ENCODE results near the gene SERPINB5. TPM values are rescaled to one million over a fixed set of nuclear protein-coding genes. Genes with fewer than 3 reads are reported as not detected.
A peak's percentile ranks its signal among the peaks of the same experiment; 100 is the strongest.

Gene SERPINB5
- total and polyA plus RNA-seq, 2 experiments from 2014 or later: 0.16 TPM; not detected in 1

GRCh38 chr18:63534615-63535014, 57.9 kb downstream of the SERPINB5 start:
- H3F3A ChIP-seq (replicated peaks; ENCODE audit: low read depth): no peaks in the 10 kb centered on the region
- H3K9me2 ChIP-seq (ENCODE audit: insufficient read depth): peaks cover 6% of the 10 kb centered on the region; the same call in 1 of the 2 replicates
- H3K4me3 Mint-ChIP-seq: no peak overlapping the region
- H3K4me1 ChIP-seq (ENCODE audit: insufficient read depth): no peaks in the 10 kb centered on the region
- H3K79me2 ChIP-seq (replicated peaks; ENCODE audit: insufficient read depth): no peaks in the 10 kb centered on the region
- H4K20me1 ChIP-seq (replicated peaks; ENCODE audit: insufficient read depth): no peaks in the 10 kb centered on the region
- H3K36me3 ChIP-seq (ENCODE audit: insufficient read depth): no peaks in the 10 kb centered on the region
- no peaks in the 10 kb centered on the region for H3K4me1 Mint-ChIP-seq
- H3K27ac Mint-ChIP-seq: no peak overlapping the region
- no peaks in the 10 kb centered on the region for H3K27me3 ChIP-seq (ENCODE audit: insufficient read depth)
- H3K27me3 Mint-ChIP-seq (ENCODE audit: insufficient read depth, low read depth, poor library complexity): no peaks in the 10 kb centered on the region
- H3K4me3 ChIP-seq: no peak overlapping the region
- no peak overlapping the region for H2AFZ ChIP-seq
- H3K9me3 Mint-ChIP-seq: no peaks in the 10 kb centered on the region
- no peak for DNase-seq (ENCODE audit: low spot score)
- no peak for ATAC-seq
- no peak overlapping the region for H3K4me2 ChIP-seq
- no peak for TF ChIP-seq ZNF114 (CRISPR knock-in tag; IDR thresholded peaks at IDR 0.05)
- TF ChIP-seq ZNF331 (CRISPR knock-in tag; IDR thresholded peaks at IDR 0.05; ENCODE audit: low read depth): no peak
- no peak for TF ChIP-seq EZH2phosphoT487 (IDR thresholded peaks at IDR 0.05; ENCODE audit: unreplicated experiment)
- no peak for TF ChIP-seq REST (IDR thresholded peaks at IDR 0.05; ENCODE audit: unreplicated experiment)
- no peak for TF ChIP-seq STAT1 (IDR thresholded peaks at IDR 0.05; ENCODE audit: unreplicated experiment)
- no peak for TF ChIP-seq CTCF (conservative IDR thresholded peaks at IDR 0.05; ENCODE audit: low read depth in 2 of 2)
- TF ChIP-seq NANOG (IDR thresholded peaks at IDR 0.05; ENCODE audit: borderline replicate concordance): no peak
- H3K36me3 Mint-ChIP-seq (ENCODE audit: low read depth): no peaks in the 10 kb centered on the region
- H3K27ac ChIP-seq (ENCODE audit: low read depth): no peak overlapping the region

GRCh38 chr18:63539904-63540510, 63.2 kb downstream of the SERPINB5 start:
- H3K4me3 ChIP-seq: no peak overlapping the region
- H3K4me2 ChIP-seq: no peak overlapping the region
- no peaks in the 10 kb centered on the region for H3K36me3 Mint-ChIP-seq (ENCODE audit: low read depth)
- no peaks in the 10 kb centered on the region for H3K36me3 ChIP-seq (ENCODE audit: insufficient read depth)
- H2AFZ ChIP-seq: no peak overlapping the region
- H3K9me2 ChIP-seq (ENCODE audit: insufficient read depth): peaks cover 6% of the 10 kb centered on the region; the same call in 1 of the 2 replicates
- no peaks in the 10 kb centered on the region for H3K27me3 ChIP-seq (ENCODE audit: insufficient read depth)
- TF ChIP-seq REST (IDR thresholded peaks at IDR 0.05; ENCODE audit: unreplicated experiment): no peak
- TF ChIP-seq NANOG (IDR thresholded peaks at IDR 0.05; ENCODE audit: borderline replicate concordance): no peak
- no peak for TF ChIP-seq POLR2AphosphoS5 (IDR thresholded peaks at IDR 0.05; ENCODE audit: low read depth)
- TF ChIP-seq ZNF114 (CRISPR knock-in tag; IDR thresholded peaks at IDR 0.05): no peak
- no peak for TF ChIP-seq EZH2phosphoT487 (IDR thresholded peaks at IDR 0.05; ENCODE audit: unreplicated experiment)
- no peak for TF ChIP-seq JUNB (IDR thresholded peaks at IDR 0.05; ENCODE audit: unreplicated experiment)
- peaks cover 2% of the 10 kb centered on the region for H3K27me3 Mint-ChIP-seq (ENCODE audit: insufficient read depth, low read depth, poor library complexity)
- H3F3A ChIP-seq (replicated peaks; ENCODE audit: low read depth): no peaks in the 10 kb centered on the region
- no peak overlapping the region for H3K27ac ChIP-seq (ENCODE audit: low read depth)
- H3K79me2 ChIP-seq (replicated peaks; ENCODE audit: insufficient read depth): no peaks in the 10 kb centered on the region
- no peaks in the 10 kb centered on the region for H3K9me3 Mint-ChIP-seq
- no peaks in the 10 kb centered on the region for H4K20me1 ChIP-seq (replicated peaks; ENCODE audit: insufficient read depth)
- ATAC-seq (peak; percentile 26; the same call in 1 of the 3 replicates), DNase-seq (ENCODE audit: low spot score) (peak; percentile 53)
- H3K4me1 ChIP-seq (ENCODE audit: insufficient read depth): no peaks in the 10 kb centered on the region
- no peak overlapping the region for H3K27ac Mint-ChIP-seq
- no peak overlapping the region for H3K4me3 Mint-ChIP-seq
- peaks cover 8% of the 10 kb centered on the region for H3K4me1 Mint-ChIP-seq

All from GM23338 (cell line).